Left colon (tissue), 2 donors: ENCODE measurements around the gene MBP. TPM values are rescaled to one million over a fixed set of nuclear protein-coding genes. Genes with fewer than 3 reads are reported as not detected.

Source experiments
- ATAC-seq: fragments of 200-7000 bp; cut with Tn5 transposase; one replicate; pipeline ENCODE4 v1.9.1; 2020; ENCODE audit warnings: mild to moderate bottlenecking, moderate library complexity
- DNase-seq, 2 donors: peaks; one replicate each; pipeline ENCODE4 v3.0.0-alpha.2; 2020
- intact Hi-C, 2 donors: fragments of 100-400 bp; cut with DNase I in 1 of 2; cut with micrococcal nuclease in 1 of 2; formaldehyde crosslinking; loops; one replicate each; pipeline versions ENCODE4 v1.11.2 to v1.14.0; 2022; cut with DNase I, micrococcal nuclease
- total RNA-seq, 2 donors: library from RNA; stranded (reverse); fragmentation: NEBNext Ultra II Directional; extraction: Animal tissue kit (Norgen Biotek cat#: 25700); gene quantifications; one replicate each; pipeline ENCODE4 v1.2.1, GENCODE V29; 2021
- donor health status: DM: no; HTN: no; CAD: no.
- donor health status: DM: yes; HTN: yes; CAD: no.

The MBP gene
- total RNA-seq, 2 donors from 2014 or later = 48.5 to 51.6 TPM

DNA sequence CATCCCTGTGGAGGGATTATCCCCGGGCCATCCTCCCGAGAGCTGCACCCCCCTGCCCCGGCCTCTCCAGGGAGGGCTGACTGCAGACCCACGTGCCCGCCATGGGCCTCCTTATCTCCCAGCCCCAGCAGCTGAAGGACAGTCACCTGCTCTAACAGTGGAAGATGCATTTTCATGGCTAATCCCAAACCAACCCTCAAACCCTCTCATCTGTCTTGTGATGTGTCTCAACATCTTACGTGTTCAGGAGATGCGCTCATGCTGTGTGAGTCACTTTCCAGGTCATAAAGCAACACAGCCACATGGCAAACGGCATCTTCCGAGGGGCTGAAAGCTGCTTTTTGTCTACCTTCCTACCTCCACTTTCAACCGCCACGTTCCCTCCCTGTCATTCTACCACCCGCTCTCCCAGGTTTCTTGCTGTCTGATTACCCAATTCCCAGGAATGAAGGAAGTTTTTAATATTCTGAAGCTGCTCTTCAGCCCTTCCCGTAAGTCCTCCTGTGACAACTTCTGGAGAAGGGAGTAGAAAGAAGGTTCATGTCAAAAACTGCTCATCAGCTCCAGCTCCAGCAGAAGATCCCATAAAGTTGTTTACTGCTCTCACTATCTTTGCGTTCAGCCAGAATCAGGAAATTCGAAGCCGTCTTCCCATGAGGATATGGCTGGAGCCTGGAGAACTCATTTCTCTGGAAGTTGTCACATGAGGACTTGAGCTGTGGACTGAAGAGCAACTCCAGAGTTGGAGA, 54.5 kb downstream of the MBP start:
- intact Hi-C loops = loop anchor here in 1 of 2 donors (2.0 kb wide), 1 partner anchor 23 kb away; no protein-coding TSS in a partner anchor
- DNase-seq = no peak
- ATAC-seq = no peak

DNA sequence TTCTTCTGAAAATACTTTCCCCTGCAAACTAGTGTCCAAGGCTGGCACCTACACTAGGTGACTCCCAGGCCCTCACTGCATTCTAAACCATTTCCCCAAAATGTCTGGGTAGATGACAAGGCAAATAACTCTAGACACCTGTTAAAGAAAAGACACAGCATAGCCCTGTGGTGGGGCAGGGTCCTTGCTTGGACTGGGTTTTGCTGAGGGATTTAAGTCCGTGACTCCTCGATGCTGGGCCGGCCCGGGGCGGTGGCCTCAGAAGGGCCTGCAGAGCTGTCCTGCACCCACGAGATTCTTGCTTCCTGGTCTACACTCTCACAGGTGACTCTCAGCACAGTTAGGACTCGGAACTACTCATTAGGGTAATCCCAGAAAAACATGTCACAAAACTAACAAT, 55.2 kb downstream of the MBP start:
- intact Hi-C loops = no loop called here
- DNase-seq = no peak
- ATAC-seq = no peak

DNA sequence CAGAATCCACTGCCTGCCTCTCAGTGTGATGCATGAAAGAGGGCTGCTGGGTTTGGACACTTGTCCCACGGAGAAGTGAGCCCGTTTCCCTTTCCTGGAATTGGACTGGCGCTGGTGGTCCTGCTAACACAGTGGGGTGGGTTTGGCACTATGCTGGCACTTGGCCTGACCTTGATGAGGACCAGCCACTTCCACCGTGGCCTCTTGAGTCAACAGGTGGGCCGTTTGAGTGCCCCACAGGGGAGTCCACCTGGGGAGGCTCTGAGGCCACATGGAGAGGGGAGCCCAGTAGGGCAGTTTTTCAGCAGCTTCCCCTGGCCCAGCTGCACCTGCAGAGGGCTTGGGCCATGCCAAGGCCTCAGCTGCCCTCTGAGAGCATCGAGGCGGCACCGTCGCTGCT, 56.5 kb downstream of the MBP start:
- ATAC-seq = no peak
- DNase-seq = no peak
- intact Hi-C loops = no loop called here

DNA sequence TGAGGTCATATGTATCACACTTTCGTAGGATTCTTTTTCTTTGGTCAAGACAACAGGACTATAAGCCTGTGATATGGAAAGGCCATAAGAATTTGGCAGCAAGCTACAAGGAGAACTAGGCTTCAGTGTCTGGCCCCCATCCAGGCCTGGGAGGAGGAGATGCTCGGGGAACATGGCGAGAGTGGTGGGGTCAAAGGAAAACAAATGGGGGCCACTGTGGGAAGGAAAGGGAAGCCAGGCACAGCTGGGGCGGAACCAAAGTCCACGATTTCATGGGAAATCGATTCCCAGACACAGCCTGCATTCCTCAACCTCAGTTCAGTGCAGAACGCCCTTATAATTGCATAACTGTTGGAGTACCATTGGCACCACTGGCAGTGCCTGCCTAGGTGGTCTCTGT, 58.2 kb downstream of the MBP start:
- no peak for DNase-seq
- intact Hi-C loops = no loop called here
- no peak for ATAC-seq

DNA sequence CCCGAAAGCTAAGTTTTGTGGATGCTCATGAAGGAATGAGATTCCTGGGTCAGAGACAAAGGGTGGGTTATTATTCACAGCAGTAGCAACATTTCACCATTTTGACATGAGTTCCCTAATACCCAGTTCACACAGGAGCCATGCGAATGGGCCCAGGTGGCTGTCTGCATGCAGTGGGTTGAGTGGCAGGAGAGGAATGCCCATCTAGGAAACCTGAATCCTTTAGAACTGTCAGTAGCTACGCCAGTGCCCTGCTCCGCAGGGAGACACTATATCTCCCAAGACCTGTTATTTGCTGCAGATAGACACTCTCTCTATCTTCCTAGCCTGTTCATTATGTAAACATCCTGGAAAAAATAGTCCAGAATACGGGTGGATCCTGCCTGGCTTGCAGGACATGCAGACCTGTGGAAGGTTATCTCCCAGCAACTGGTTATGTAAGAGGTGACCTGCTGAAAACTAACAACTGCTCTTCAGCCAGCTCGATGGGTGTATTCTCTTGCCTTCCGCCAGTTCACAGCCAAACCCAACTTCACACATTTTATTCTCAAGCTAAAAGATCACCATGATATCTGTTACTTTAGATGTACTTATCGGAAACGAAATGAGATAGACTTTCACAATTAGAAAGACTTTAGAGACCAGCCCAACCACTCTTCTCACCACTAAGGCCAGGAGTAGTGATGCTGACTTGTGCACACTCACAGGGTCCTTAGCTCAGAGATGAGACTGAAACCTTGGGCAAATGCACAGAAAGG, 59.1 kb downstream of the MBP start:
- DNase-seq = no peak
- ATAC-seq = no peak
- intact Hi-C loops = no loop called here

DNA sequence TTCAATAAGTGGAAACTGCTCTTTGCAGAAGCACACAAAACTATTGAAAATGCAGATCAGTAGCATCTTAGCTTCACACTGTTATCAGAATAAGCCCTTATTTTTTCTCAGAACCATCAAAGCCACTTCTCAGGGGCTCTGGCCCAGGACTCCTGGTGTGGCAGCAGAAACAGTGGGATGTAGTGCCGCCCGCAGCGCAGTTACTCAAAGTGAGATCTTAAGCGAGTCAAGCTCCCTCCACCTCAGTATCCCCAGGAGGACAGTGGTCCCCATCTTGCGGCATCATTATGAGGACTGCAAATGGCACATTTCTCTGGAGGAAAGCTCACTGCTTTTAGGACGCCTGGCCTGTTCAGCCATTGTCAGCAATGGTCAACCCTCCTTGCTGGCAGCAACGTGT, 60.0 kb downstream of the MBP start:
- intact Hi-C loops = no loop called here
- DNase-seq = no peak
- ATAC-seq = no peak

DNA sequence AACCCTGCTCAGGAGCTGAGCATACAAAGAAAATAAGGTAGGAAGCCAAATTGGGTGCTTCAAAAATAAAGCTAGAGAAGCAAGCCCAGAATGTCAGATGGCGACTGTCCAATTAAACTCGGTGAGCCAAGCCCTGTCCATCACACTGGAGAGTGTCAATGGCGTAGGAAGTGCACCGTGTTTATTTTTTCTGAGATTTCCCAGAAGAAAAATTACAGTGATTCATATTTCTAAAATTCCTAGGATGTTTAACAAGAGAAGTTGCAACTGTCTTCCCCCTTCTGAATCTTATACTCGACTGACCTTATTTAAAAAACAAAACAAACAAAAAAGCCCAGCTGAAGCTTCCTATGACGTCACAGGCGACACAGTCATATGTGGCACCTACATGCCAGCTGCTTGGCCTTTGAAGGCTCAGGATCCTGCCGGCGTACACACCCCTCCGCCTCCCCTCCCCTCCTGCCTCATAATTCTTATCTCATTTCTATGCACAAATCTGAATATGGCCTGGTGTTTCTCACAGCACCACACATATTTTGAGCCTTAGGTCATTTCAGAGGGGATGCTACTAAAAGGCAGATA, 60.8 kb downstream of the MBP start:
- intact Hi-C loops = no loop called here
- no peak for ATAC-seq

DNA sequence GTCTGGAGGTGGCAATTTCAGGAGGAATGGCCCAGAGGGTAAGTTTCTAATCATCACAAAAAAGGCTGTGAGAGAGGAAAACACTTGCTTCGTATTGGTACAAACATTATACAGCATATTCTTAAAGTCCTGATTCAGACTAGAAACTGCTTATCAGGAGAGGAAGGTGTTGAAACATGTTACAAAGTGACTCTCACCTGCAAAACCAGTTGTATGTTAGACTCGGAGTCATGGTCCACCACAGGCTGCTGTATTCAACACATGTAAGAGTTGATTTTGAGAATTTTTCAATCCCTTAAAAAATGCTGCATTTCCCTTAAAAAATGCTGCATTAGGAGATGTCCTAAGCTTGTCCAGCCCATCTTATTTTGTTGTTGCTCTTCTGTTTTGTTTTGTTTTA, 61.5 kb downstream of the MBP start:
- intact Hi-C loops = no loop called here
- no peak for DNase-seq

More for the DNA sequence above, 60.8 kb downstream of the MBP start:
- no peak for DNase-seq

DNA sequence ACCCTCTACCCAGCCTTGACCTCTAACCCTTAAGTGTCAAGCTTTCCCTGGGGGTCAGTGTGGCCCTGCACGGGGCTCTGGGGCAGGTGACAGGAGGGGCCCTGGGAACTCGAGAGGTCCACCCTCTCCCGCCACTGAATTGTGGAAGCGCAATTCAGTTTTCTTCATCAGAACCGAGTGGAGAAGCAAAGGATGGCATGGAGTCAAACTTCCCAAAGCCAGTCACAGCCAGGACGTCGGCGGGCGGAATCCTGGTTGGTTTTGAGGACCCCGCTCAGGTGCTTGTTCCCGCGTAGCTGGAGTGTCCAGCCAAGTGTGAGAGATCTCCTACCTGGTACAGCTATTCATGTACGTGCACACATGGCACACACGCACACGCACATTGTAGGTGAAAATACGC, 62.0 kb downstream of the MBP start:
- DNase-seq (no peak), ATAC-seq (no peak)
- intact Hi-C loops = no loop called here

More for the DNA sequence above, 61.5 kb downstream of the MBP start:
- ATAC-seq = no peak

DNA sequence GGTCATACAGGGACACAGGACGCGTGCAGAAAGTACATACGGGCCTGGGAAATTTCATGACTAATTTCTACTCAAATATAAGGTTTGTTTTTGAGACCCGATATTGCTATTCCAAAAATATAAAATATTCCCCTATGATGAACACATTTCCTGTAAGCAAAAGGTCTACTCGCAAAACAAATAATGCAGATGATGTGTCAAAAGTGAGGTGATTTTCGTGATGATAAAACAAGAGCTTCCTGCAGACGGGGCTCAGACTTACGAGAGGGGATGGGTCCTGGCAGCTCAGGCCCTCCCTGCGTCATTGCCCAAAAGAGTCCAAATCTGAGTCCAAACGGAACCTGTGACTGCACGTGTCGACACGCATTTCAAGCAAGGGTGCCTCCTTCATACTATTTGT, 62.7 kb downstream of the MBP start:
- no peak for DNase-seq
- ATAC-seq = no peak
- intact Hi-C loops = no loop called here

DNA sequence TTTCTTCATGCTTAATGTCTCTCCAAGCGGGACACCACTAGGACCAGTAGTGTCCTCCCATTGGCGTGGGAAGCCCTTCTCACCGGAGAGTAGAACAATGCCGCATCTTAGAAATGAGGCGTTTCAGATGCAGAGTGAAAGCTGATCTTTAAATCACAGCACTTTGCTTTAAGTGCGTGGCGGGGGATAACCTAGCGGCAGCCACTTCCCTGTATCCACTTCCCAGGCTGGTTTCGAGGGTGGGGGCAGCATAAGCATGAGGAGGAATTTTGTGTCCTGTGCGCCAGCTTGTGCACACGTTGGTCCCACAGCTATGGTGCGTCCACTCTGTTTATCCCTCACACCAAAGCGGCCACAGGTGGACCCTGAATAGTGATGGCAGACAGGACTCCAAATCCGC, 63.1 kb downstream of the MBP start:
- intact Hi-C loops = no loop called here
- no peak for ATAC-seq
- DNase-seq = no peak

DNA sequence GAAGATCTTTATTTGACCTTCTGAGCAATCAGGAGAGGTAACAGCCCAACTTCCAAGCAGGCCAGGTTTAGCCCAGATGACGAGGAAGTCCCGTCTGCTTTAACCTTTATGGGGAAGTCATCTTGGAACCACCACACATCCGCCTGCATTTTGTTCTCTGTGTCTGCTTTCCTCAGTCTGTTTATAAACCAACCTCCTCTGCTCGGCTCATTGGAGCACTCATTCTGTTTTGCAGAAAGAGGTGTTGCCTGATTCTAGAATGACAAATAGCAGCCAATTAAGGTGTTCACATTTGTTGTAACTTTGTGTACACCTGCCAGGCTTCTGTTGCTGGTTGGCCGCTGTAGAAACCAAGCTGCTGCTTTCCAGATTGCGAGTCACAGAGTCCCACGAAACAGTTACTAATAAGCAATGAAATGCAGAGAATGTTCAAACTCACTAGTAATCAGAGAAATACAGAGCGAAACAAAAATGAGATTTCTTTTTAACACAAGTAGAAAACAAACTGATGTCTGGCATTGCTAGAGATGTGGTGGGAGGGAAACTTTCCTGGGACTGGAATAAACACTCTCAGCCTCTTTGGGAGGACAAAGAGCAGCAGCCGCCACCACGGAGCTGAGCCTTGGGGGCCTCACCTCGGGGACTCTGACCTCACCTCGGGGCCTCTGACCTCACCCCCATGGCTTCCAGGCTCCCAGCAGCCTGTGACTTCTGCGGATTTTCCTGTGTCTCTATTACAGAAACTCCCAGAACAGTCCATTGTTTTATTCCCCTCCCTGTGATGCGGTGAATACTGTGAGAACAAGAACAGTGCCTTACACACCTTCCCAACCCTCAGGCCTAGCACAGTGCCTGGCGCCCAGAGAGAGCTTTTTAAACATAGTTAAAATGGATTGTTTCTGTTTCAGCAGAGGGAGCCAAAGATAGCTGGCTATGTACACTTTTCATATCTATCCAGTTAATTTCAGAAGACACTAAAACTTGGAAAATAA, 64.0 kb downstream of the MBP start:
- intact Hi-C loops = no loop called here
- no peak for DNase-seq
- no peak for ATAC-seq

DNA sequence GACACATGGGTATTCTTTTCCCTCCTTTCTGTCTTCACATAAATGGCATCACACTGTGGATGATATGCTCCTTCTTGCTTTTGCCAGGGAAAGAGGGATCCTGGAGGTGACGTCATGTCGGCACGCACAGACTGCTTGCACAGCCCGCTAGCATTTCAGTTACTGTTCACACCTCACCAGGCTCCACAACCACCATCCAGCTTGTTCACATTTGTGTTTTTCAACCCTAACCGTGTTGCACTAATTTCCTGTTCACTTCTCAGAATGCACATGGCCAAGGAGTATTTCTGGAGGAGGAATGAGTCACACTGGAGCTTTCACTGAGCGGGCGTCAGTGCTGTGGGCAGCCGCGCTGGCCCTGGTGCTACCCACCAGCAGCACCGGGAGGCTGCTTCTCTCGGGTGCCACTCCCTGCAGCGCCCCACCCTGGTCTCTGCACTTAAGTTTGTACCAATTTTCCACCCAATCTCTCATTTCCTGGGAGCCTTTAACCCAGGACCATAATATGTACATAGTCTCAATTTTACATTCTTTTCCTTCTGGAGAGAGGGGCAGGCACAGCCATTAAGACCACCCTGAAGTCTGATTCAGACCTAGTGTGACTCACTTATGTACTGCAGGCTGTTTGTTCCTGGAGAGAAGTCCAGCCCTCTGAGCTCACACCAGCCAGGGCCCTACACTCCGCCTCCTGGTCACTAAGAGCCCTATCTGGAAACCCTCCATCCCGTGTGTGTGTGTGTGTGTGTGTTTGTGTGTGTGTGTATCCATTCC, 65.1 kb downstream of the MBP start:
- intact Hi-C loops = no loop called here
- ATAC-seq (peak; percentile 71), DNase-seq (peak; percentile 51 to 56)

DNA sequence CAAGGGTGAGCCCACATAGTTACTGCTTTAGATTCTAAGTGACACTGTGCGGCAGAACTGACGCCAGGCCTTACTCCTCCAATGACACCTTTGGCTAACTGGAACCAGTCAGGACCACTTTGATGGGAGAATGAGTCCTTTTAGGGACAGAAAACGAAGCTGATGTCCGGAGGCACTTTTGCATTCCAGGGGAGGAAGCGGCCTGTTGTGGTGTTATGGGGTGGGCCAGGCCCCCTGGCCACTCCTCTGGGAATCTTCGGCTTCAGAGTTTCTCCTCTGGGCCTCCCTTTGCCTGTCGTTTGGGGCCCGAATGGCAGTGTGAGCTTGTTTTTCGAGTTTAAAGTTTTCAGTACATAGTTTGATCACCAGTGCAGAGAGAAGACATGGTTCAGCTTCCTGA, 65.9 kb downstream of the MBP start:
- ATAC-seq (no peak), DNase-seq (no peak)
- intact Hi-C loops = no loop called here

DNA sequence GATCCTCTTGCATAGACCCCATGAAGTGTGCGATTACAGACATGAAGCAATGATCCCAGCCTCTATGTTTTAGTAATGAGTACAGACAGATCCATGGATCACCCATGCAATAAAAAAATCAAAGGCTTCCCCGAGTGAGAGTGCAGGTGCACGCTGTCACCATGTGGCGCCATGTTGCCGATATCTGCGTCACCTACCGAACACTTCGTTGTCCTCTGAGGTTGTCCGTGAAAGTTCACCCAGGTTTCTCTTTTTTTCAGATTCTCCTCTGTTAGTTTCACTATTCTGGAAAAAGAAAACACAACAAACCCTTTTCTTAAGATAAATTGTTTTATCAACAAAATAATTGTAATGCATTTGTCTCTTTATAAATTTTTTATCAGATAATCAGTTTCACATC, 66.5 kb downstream of the MBP start:
- ATAC-seq (no peak), DNase-seq (no peak)
- intact Hi-C loops = no loop called here

DNA sequence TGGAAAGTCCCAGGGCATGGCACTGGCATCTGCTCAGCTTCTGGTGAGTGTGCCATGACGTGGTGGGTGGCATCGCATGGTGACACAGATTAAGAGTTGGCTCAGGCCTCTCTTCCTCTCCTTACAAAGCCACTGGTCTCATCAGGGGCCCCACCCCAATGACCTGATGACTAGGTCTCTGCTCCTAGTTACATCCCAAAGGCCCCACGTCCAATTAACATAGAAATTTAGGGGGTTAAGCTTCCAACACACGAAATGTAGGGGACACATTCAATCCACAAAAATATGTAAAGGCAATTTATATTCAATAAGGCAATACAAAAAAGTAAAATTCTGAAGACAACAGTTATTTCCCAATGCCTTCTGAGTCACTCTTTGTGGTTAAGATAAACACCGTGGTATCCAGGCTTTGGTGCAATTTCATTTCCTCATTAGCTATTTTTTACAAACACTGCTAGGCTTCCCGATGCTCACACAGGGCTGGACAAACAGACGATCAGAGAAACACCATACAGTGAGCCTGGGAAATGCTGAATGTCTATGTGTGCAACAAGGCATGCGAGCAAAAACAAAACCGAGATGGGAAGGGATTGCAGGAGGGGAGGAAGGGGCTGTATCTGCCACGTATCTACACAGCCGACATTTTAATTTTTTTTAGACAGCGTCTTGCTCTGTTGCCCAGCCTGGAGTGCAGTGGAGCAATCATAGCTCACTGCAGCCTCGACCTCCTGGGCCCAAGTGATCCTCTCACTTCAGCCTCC, 67.2 kb downstream of the MBP start:
- intact Hi-C loops = no loop called here
- DNase-seq (peak in 1 of 2 donors; percentile 50), ATAC-seq (peak; percentile 26)

DNA sequence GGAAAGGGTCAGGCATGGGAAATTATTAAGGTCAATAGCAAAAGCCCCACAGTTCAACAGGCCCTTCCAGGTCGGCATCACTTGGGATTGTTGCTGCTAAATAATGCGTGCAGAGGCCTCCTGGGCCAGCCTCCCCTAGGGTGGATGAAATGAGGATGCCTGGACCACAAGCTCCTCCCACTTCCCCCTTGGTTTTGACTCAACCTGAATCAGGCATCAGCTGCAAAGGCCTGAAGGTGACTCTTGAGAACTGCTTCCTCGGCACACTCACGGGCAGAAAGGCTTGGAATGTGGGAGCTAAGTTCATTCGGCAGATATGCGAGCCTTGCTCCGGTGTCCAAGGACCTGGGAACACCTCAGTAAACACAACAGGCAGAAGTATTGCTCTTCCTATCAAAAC, 69.3 kb downstream of the MBP start:
- no peak for ATAC-seq
- DNase-seq = peak in 1 of 2 donors; percentile 59
- intact Hi-C loops = no loop called here
